Measurements from ENCODE around the gene FSHR. TPM values are rescaled to one million over a fixed set of nuclear protein-coding genes. Genes with fewer than 3 reads are reported as not detected.

FSHR gene
- total RNA-seq, 2 experiments from 2014 or later, result not detected

DNA sequence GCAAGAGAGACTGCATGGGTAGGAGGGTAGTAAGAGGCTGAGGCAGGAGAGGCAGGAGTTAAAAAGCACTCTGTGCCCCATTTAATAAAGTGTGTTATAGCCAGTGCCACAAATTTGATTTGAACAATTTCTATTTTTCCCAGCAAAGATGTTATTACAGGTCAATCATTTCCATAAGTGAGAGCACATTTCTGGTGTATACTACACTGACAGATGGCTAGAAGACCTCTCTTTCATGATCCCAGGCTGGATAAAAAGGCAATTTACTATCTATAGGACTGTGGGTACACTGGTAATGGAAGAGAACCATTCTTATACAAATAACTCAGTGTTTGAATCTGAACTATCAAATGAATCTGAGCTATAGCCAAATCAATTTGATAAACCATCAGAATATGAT, 176.2 kb downstream of the FSHR start:
- H3K4me1 Mint-ChIP-seq (ENCODE audit: low read depth), result no peaks in the 10 kb centered on the region

DNA sequence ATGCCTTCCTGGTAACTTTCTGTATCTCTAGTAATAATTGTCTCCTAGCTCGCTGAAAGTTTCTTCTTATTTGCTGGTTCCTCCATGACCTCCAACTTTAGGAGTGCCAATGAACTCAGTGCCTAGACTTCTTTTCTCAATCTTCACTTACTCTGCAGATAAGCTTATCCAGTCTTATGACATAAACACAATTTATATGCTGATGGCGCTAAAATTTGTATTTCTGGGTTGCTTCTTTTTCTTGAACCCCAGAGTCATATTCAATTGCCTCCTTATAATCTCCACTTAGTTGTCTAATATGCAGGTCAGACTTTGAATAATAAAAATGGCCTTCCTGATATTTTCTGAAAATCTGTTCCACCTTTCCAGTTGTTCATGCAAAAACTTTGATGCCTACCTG, 182.5 kb downstream of the FSHR start:
- DNase-seq, result no peak
- Mint-ChIP-seq H3K27ac (no peak overlapping the region), H3K27me3 (no peaks in the 10 kb centered on the region), H3K4me3 (no peak overlapping the region), H3K4me1 (ENCODE audit: low read depth) (no peaks in the 10 kb centered on the region), H3K36me3 (no peaks in the 10 kb centered on the region), H3K9me3 (no peaks in the 10 kb centered on the region)
- ChIA-PET POLR2A (no interaction called here), CTCF (no interaction called here)
- intact Hi-C loops (cut with micrococcal nuclease), result no loop called here

More for the DNA sequence above, 176.2 kb downstream of the FSHR start:
- Mint-ChIP-seq H3K4me3 (no peak overlapping the region), H3K36me3 (no peaks in the 10 kb centered on the region), H3K27ac (no peak overlapping the region), H3K9me3 (no peaks in the 10 kb centered on the region), H3K27me3 (no peaks in the 10 kb centered on the region)
- DNase-seq, result no peak
- ChIA-PET CTCF (no interaction called here), POLR2A (no interaction called here)
- intact Hi-C loops (cut with micrococcal nuclease), result no loop called here

DNA sequence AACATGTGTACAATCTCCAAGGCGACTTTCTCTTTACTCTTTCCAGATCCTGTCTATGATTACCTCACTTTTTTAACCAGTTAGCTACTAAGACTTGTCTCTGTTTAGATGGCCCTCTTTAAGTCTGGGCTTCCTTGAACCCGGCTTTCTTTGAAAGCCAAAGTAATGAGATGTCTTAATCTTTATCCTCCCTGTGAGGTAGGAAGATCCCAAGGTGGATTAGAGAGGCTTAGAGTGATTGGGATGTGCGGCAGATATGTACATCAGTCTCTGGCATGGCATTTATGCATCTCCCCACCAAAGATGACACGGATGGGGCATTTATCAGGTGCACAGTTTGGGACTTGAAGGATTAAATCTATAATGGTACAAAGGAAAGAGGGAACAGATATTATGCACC, 186.3 kb downstream of the FSHR start:
- H3K27me3 Mint-ChIP-seq, result no peaks in the 10 kb centered on the region
- H3K4me3 Mint-ChIP-seq, result no peak overlapping the region
- no peaks in the 10 kb centered on the region for H3K4me1 Mint-ChIP-seq (ENCODE audit: low read depth)
- ChIA-PET POLR2A (no interaction called here), CTCF (no interaction called here)
- no peaks in the 10 kb centered on the region for H3K36me3 Mint-ChIP-seq
- DNase-seq, result no peak
- intact Hi-C loops (cut with micrococcal nuclease), result no loop called here
- no peak overlapping the region for H3K27ac Mint-ChIP-seq
- H3K9me3 Mint-ChIP-seq, result no peaks in the 10 kb centered on the region

DNA sequence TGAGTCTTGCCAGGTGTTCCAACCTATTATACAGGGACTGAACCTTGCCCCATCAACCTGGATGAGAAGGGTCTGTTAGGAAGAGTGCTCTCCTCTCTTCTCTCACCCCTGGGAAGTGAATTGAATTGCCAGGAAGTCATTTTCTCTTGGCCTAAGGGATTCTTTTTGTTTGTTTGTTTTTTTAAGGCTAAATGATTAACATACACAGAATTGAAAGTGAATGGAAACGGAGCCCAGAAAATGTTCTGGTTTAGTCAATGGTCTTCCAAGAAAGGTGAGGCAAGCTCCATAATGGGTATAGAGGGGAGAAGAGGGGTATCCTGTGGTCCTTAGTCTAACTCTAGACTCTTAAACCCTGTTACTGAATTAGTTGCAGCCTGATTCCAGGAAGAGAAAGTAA, 189.1 kb downstream of the FSHR start:
- no peaks in the 10 kb centered on the region for H3K4me1 Mint-ChIP-seq (ENCODE audit: low read depth)
- H3K27me3 Mint-ChIP-seq, result no peaks in the 10 kb centered on the region
- no peak overlapping the region for H3K4me3 Mint-ChIP-seq
- H3K36me3 Mint-ChIP-seq, result no peaks in the 10 kb centered on the region
- H3K27ac Mint-ChIP-seq, result no peak overlapping the region
- ChIA-PET CTCF (no interaction called here), POLR2A (no interaction called here)
- intact Hi-C loops (cut with micrococcal nuclease), result no loop called here
- no peaks in the 10 kb centered on the region for H3K9me3 Mint-ChIP-seq
- DNase-seq, result no peak

DNA sequence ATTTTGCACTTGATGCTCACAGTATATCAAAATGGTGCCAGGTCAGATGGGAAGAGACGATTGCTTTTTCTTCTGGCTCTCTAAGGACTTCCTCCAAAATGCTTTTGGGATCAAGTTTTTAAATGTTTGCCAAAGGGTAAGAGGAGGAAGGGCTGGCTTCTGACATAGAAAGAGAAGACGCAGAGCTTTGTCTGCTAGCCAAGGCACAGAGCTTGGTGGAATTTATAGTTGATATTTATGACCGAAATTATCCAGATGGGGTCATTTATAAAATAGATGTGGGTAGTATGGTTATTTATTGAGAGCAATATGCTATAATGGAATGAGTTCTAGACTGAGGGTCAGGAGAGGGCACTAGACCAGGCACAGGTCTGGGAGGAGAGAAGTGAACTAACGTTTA, 193.3 kb downstream of the FSHR start:
- ChIA-PET POLR2A (no interaction called here), CTCF (interaction anchor here (0.7 kb wide), 1 partner anchor 14 kb away, joined by 3 read pairs; no protein-coding TSS in a partner anchor)
- Mint-ChIP-seq H3K27ac (no peak overlapping the region), H3K27me3 (no peaks in the 10 kb centered on the region), H3K36me3 (no peaks in the 10 kb centered on the region), H3K4me1 (ENCODE audit: low read depth) (no peaks in the 10 kb centered on the region), H3K4me3 (no peak overlapping the region), H3K9me3 (no peaks in the 10 kb centered on the region)
- intact Hi-C loops (cut with micrococcal nuclease), result no loop called here
- DNase-seq, result no peak

DNA sequence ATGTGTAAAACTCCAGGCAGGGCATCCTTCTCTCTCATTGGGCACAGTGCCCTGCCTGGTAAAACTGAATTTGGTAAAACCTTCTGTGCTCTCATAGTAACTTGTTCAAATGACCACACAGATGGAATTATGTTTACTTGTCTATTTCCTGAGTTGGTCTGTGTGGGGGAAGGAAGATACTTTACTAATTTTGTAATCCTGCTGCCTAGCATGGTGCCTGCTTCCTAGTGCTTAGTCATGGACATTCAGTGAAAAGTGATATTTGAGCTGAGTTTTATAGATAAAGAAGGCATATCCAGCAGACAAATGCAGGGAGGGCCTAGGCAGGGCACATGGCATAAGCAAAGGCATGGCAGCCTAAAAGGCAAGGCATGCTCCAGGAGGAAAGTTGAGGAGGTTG, 199.4 kb downstream of the FSHR start:
- DNase-seq, result no peak
- CTCF ChIA-PET, result interaction anchor here (3.0 kb wide), 1 partner anchor 9 kb away, joined by 10 read pairs; no protein-coding TSS in a partner anchor
- Mint-ChIP-seq H3K27me3 (peaks cover 2% of the 10 kb centered on the region), H3K4me1 (ENCODE audit: low read depth) (no peaks in the 10 kb centered on the region), H3K27ac (no peak overlapping the region), H3K4me3 (no peak overlapping the region), H3K36me3 (no peaks in the 10 kb centered on the region), H3K9me3 (no peaks in the 10 kb centered on the region)
- intact Hi-C loops (cut with micrococcal nuclease), result no loop called here
- POLR2A ChIA-PET, result no interaction called here

DNA sequence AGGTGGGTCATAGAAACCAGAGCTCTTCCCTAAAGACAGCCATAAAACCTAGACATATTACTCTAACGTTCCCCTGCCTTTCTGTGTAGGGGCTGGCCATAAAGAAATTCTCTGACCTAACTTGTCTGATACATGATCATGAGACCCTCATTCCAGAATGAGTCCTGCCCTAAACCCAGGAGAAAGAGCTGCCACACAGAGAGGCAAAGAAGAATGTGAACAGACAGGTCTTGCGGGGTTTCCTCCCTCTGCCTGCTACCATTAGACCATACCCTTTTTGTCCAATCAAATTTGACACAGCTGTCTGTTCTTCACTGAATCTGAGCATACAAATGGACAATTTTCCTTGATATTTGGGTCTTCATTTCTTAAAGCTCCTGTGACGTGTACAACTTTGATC, 200.0 kb downstream of the FSHR start:
- Mint-ChIP-seq H3K4me3 (no peak overlapping the region), H3K4me1 (ENCODE audit: low read depth) (no peaks in the 10 kb centered on the region), H3K27ac (no peak overlapping the region), H3K27me3 (peaks cover 2% of the 10 kb centered on the region), H3K9me3 (no peaks in the 10 kb centered on the region), H3K36me3 (no peaks in the 10 kb centered on the region)
- POLR2A ChIA-PET, result no interaction called here
- no peak for DNase-seq
- CTCF ChIA-PET, result interaction anchor here (3.0 kb wide), 1 partner anchor 8 kb away, joined by 10 read pairs; no protein-coding TSS in a partner anchor
- intact Hi-C loops (cut with micrococcal nuclease), result no loop called here

DNA sequence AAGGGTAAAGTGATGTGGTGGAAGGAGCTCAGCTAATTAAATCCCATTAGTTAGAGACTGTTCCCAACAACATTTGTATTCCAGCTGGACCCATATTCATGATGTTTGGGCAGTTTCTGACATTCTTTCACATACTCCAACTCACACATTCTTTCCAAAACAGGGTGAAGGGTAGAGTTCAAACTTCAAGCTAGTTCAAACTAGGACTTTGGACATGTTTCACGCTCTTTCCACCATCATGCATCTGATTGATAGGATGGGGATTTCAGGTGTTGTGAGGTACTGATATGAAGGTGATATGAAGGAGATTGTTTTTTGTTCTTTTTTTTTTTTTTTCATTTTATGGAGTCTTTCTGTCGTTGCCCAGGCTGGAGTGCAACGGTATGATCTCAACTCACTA, 201.7 kb downstream of the FSHR start:
- ChIA-PET CTCF (no interaction called here), POLR2A (no interaction called here)
- no peaks in the 10 kb centered on the region for H3K4me1 Mint-ChIP-seq (ENCODE audit: low read depth)
- H3K4me3 Mint-ChIP-seq, result no peak overlapping the region
- no peak overlapping the region for H3K27ac Mint-ChIP-seq
- H3K9me3 Mint-ChIP-seq, result no peaks in the 10 kb centered on the region
- H3K36me3 Mint-ChIP-seq, result no peaks in the 10 kb centered on the region
- peaks cover 2% of the 10 kb centered on the region for H3K27me3 Mint-ChIP-seq
- no peak for DNase-seq
- intact Hi-C loops (cut with micrococcal nuclease), result no loop called here

DNA sequence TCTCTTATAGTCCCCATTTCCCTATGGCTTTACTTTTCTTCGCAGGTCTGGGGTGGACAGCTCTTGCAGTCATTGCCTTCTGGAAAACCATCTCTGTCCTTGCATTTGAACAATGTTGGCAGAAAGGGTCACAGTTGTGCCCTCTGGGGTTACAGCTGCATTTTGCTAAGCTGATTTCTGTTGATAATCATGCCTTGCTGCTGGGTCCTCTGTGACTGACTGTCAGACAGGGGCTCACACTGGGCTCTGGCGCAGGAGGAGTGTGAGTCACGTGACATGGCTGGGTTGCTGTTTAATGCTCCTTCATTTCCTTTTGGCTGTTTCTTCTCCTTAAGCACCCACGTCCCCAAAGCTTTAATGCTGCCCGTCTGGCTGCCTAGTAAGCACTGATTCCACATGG, 202.2 kb downstream of the FSHR start:
- Mint-ChIP-seq H3K27ac (no peak overlapping the region), H3K4me1 (ENCODE audit: low read depth) (no peaks in the 10 kb centered on the region), H3K27me3 (peaks cover 2% of the 10 kb centered on the region), H3K4me3 (no peak overlapping the region), H3K36me3 (no peaks in the 10 kb centered on the region), H3K9me3 (no peaks in the 10 kb centered on the region)
- intact Hi-C loops (cut with micrococcal nuclease), result no loop called here
- DNase-seq, result no peak
- ChIA-PET POLR2A (no interaction called here), CTCF (no interaction called here)

DNA sequence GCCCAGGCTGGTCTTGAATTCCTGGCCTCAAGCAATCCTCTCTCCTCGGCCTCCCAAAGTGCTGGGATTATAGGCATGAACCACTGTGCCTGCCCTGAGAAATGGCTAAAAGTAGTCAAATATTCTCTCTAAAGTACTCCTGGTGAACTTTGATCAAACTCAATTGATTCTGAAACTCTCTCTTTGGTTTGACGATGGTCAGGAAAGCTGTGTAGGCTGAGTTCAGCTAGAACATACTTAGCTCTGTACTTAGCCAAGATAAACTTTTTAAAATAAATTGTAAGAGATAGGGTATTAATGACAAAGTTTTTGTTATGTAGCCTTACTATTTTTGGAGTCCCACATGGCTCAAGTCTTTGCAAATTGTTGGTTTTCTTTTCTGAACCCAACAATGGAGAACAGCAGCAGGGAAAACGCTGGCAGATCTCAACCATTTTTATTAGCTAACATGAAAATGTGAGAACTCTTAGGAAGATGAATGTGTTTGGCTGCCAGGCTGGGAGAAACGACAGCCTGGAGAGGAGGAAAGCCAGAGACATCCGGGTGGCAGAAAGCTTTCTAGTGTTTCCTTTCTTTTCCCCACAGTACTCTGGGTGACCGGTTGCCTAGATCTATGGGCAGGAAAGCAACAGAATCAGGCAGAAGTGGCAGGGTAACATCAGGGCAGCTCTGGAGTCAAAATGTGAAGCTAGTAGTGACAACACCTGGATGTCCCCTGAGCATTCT, 205.8 kb downstream of the FSHR start:
- Mint-ChIP-seq H3K36me3 (no peaks in the 10 kb centered on the region), H3K27me3 (peaks cover 3% of the 10 kb centered on the region), H3K4me1 (ENCODE audit: low read depth) (no peaks in the 10 kb centered on the region), H3K4me3 (no peak overlapping the region), H3K9me3 (no peaks in the 10 kb centered on the region), H3K27ac (no peak overlapping the region)
- ChIA-PET POLR2A (no interaction called here), CTCF (interaction anchor here (1.0 to 1.2 kb wide), 2 partner anchors 1454 to 1543 kb away, joined by 3 read pairs; no protein-coding TSS in a partner anchor)
- no peak for DNase-seq
- intact Hi-C loops (cut with micrococcal nuclease), result loop anchor here (5.0 to 10.0 kb wide), 2 partner anchors 346 to 546 kb away; no protein-coding TSS in a partner anchor

DNA sequence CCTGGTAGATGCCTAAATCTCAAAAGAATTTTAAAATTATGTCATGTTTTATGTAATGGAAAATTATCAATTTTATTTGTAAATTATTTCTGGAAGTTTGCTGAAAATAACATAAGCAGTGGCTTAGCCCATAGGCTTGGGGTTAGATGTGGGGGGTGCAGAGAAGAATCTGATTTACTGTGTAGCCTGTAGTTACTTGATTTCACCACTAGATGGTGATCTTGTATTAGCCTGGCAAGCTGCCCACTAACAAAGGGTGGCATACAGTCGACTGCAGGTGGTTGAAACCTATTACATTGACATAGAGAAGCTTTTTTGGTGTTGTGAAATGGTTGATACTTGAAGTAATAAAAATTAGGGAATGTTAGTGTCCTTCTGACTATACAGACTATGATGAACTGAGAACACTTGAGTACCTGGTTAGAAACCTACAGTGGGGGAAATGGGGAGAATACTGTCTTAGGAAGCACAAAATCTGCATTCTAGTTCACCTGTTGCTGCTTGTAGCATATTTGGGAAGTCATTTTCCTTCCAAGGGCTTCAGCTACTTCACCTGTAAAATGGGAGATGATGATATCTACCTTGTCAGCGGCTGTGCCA, 207.8 kb downstream of the FSHR start:
- Mint-ChIP-seq H3K36me3 (no peaks in the 10 kb centered on the region), H3K4me3 (no peak overlapping the region), H3K9me3 (no peaks in the 10 kb centered on the region), H3K4me1 (ENCODE audit: low read depth) (no peaks in the 10 kb centered on the region), H3K27me3 (peaks cover 2% of the 10 kb centered on the region), H3K27ac (no peak overlapping the region)
- ChIA-PET CTCF (interaction anchor here (0.6 to 2.0 kb wide), 10 partner anchors 9 to 1550 kb away, joined by 3 to 15 read pairs (median 4); no protein-coding TSS in a partner anchor), POLR2A (no interaction called here)
- intact Hi-C loops (cut with micrococcal nuclease), result loop anchor here (1.0 to 10.0 kb wide), 4 partner anchors 344 to 1456 kb away; no protein-coding TSS in a partner anchor
- DNase-seq, result peak; percentile 13

DNA sequence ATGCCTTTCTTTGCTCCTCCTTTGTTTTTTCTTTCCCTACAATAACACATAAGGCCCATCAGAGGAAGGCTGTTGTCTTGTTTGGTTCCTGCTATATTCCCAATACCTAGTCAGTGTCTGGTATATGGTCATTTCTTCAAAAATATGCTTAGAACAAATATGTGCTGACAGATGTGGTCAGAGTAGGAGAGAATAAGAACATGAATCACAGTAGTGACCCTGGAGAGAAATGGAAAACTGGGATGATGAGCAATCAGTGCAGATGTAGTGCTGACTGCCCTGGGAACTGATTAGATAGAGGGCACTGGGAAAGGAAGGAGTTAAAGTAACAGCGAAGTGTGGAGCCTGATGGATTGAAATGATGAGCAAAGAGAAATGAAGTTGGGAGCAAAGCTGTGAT, 209.4 kb downstream of the FSHR start:
- Mint-ChIP-seq H3K9me3 (no peaks in the 10 kb centered on the region), H3K27me3 (peaks cover 2% of the 10 kb centered on the region), H3K27ac (no peak overlapping the region), H3K36me3 (no peaks in the 10 kb centered on the region), H3K4me1 (ENCODE audit: low read depth) (no peaks in the 10 kb centered on the region), H3K4me3 (no peak overlapping the region)
- intact Hi-C loops (cut with micrococcal nuclease), result loop anchor here (5.0 to 10.0 kb wide), 2 partner anchors 343 to 550 kb away; no protein-coding TSS in a partner anchor
- no peak for DNase-seq
- CTCF ChIA-PET, result interaction anchor here (1.3 to 1.6 kb wide), 2 partner anchors 10 to 1457 kb away, joined by 6 to 10 read pairs; no protein-coding TSS in a partner anchor
- POLR2A ChIA-PET, result no interaction called here

DNA sequence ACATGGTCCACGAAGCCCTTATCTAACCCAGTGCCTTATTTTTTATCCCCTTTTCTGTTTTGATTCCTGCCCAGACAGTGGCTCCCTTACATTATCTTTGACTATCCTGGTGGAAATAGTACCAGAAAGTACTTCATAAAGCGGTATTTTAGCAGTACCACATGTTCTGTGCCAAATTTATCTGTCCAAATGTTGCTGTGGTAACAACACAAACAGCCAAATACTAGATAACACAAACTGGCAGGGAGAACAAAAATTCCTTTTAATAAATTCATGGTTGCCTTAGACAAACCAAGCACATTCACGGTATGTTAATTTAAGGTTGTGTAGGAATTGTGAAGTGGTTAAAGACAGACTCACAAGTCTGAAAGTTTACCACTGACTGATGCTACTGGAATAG, 210.9 kb downstream of the FSHR start:
- intact Hi-C loops (cut with micrococcal nuclease), result loop anchor here (10.0 kb wide), 1 partner anchor 551 kb away; no protein-coding TSS in a partner anchor
- POLR2A ChIA-PET, result no interaction called here
- CTCF ChIA-PET, result no interaction called here
- DNase-seq, result no peak
- no peaks in the 10 kb centered on the region for H3K9me3 Mint-ChIP-seq
- peaks cover 2% of the 10 kb centered on the region for H3K27me3 Mint-ChIP-seq
- no peaks in the 10 kb centered on the region for H3K4me1 Mint-ChIP-seq (ENCODE audit: low read depth)
- H3K4me3 Mint-ChIP-seq, result no peak overlapping the region
- no peak overlapping the region for H3K27ac Mint-ChIP-seq
- no peaks in the 10 kb centered on the region for H3K36me3 Mint-ChIP-seq

Data from activated CD4-positive, alpha-beta memory T cell treated with anti-CD3 and anti-CD28 coated beads for 36 hours (primary cell).